CD4-positive, alpha-beta T cell treated with Interleukin-2 at 100 ng/mL for 4 hours (primary cell): Measurements from ENCODE around the gene HID1.
"Not testable (repeated sequence)": the region's sequence is repeated elsewhere in the genome, so short reads cannot be mapped to it uniquely, and the experiment has no call there.

ENCODE experiments used
- DNase-seq: peaks from one replicate; pipeline ENCODE4 v3.0.0-alpha.2; 2020; ENCODE audit warnings: low spot score

The HID1 gene

GRCh38 chr17:74998783-74999182 lies 26.2 kb upstream of the HID1 start:
- DNase-seq: no peak

GRCh38 chr17:74995847-74996246 lies 23.3 kb upstream of the HID1 start:
- DNase-seq: no peak

GRCh38 chr17:74994440-74994839 lies 21.9 kb upstream of the HID1 start:
- no peak for DNase-seq

GRCh38 chr17:74992223-74992622 lies 19.7 kb upstream of the HID1 start:
- no peak for DNase-seq

- no peak for DNase-seq
Measured at GRCh38 chr17:74990581-74991105, 18.1 kb upstream of the HID1 start.

- no peak for DNase-seq
Measured at GRCh38 chr17:74987909-74988711, 15.6 kb upstream of the HID1 start.

- peak; percentile 89 for DNase-seq
Measured at GRCh38 chr17:74987418-74987908, 14.9 kb upstream of the HID1 start, which contains the start of gene CDR2L. TSS of gene CDR2L (plus strand) at chr17:74987632. CDS start at chr17:74988044, 412 bp downstream.

- DNase-seq: no peak
Measured at GRCh38 chr17:74986206-74986576, 13.6 kb upstream of the HID1 start.

GRCh38 chr17:74982663-74983313 lies 10.2 kb upstream of the HID1 start:
- DNase-seq: not testable (repeated sequence)

GRCh38 chr17:74981979-74982662 lies 9.6 kb upstream of the HID1 start:
- peak; percentile 73 for DNase-seq

- DNase-seq: no peak
Measured at GRCh38 chr17:74981318-74981978, 8.9 kb upstream of the HID1 start.

- DNase-seq: no peak
Measured at GRCh38 chr17:74979408-74980146, 7.0 kb upstream of the HID1 start.

GRCh38 chr17:74978240-74978639 lies 5.7 kb upstream of the HID1 start:
- no peak for DNase-seq

- DNase-seq: no peak
Measured at GRCh38 chr17:74977802-74978201, 5.2 kb upstream of the HID1 start.

GRCh38 chr17:74975943-74976342 lies 3.4 kb upstream of the HID1 start:
- DNase-seq: no peak

GRCh38 chr17:74972973-74973328 lies 392 bp upstream of the HID1 start:
- no peak for DNase-seq

GRCh38 chr17:74971842-74972106 lies 785 bp downstream of the HID1 start:
- DNase-seq: no peak

GRCh38 chr17:74971069-74971841 lies 1.3 kb downstream of the HID1 start:
- DNase-seq: no peak

GRCh38 chr17:74970395-74970794 lies 2.2 kb downstream of the HID1 start:
- no peak for DNase-seq

GRCh38 chr17:74969501-74969900 lies 3.1 kb downstream of the HID1 start:
- not testable (repeated sequence) for DNase-seq

GRCh38 chr17:74968361-74968780 lies 4.2 kb downstream of the HID1 start:
- no peak for DNase-seq
